HG02943 (cell line): ENCODE measurements around the gene AKT3.
"Not testable (repeated sequence)": the region's sequence is repeated elsewhere in the genome, so short reads cannot be mapped to it uniquely, and the experiment has no call there.

Experiments used
- ATAC-seq: cut with Tn5 transposase; IDR thresholded peaks from one replicate; pipeline ENCODE4 v1.9.1; 2021; ENCODE audit warnings: mild to moderate bottlenecking, low read depth, moderate library complexity; ENCODE audit not compliant: unreplicated experiment

AKT3 gene

GRCh38 chr1:243791586-243792267 is 58.3 kb downstream of the AKT3 start:
- ATAC-seq: no peak

GRCh38 chr1:243790404-243790803 is 59.6 kb downstream of the AKT3 start:
- no peak for ATAC-seq

GRCh38 chr1:243786531-243786930 is 63.5 kb downstream of the AKT3 start:
- no peak for ATAC-seq

GRCh38 chr1:243784506-243784905 is 65.5 kb downstream of the AKT3 start:
- no peak for ATAC-seq

GRCh38 chr1:243783714-243784113 is 66.3 kb downstream of the AKT3 start:
- ATAC-seq: no peak

- ATAC-seq: not testable (repeated sequence)
Observed at GRCh38 chr1:243772361-243773050, 77.5 kb downstream of the AKT3 start.

GRCh38 chr1:243770860-243771259 is 79.2 kb downstream of the AKT3 start:
- no peak for ATAC-seq

GRCh38 chr1:243765676-243766075 is 84.4 kb downstream of the AKT3 start:
- no peak for ATAC-seq

- ATAC-seq: no peak
Observed at GRCh38 chr1:243763806-243764205, 86.2 kb downstream of the AKT3 start.

- no peak for ATAC-seq
Observed at GRCh38 chr1:243758647-243759046, 91.4 kb downstream of the AKT3 start.

- no peak for ATAC-seq
Observed at GRCh38 chr1:243756529-243756928, 93.5 kb downstream of the AKT3 start.

- ATAC-seq: no peak
Observed at GRCh38 chr1:243754348-243754747, 95.7 kb downstream of the AKT3 start.

GRCh38 chr1:243751506-243751905 is 98.5 kb downstream of the AKT3 start:
- no peak for ATAC-seq

GRCh38 chr1:243748706-243749283 is 101.2 kb downstream of the AKT3 start:
- peak; percentile 97 for ATAC-seq

GRCh38 chr1:243748227-243748626 is 101.8 kb downstream of the AKT3 start:
- no peak for ATAC-seq

- ATAC-seq: no peak
Observed at GRCh38 chr1:243746751-243747150, 103.3 kb downstream of the AKT3 start.

- no peak for ATAC-seq
Observed at GRCh38 chr1:243745356-243745755, 104.7 kb downstream of the AKT3 start.

- no peak for ATAC-seq
Observed at GRCh38 chr1:243742819-243743218, 107.2 kb downstream of the AKT3 start.

GRCh38 chr1:243740255-243740999 is 109.6 kb downstream of the AKT3 start:
- ATAC-seq: no peak

GRCh38 chr1:243739335-243740003 is 110.6 kb downstream of the AKT3 start:
- ATAC-seq: no peak

GRCh38 chr1:243738020-243738419 is 112.0 kb downstream of the AKT3 start:
- no peak for ATAC-seq
